ENCODE data around the gene RBM10.
"Not testable (repeated sequence)": the region's sequence is repeated elsewhere in the genome, so short reads cannot be mapped to it uniquely, and the experiment has no call there.

The RBM10 gene

DNA sequence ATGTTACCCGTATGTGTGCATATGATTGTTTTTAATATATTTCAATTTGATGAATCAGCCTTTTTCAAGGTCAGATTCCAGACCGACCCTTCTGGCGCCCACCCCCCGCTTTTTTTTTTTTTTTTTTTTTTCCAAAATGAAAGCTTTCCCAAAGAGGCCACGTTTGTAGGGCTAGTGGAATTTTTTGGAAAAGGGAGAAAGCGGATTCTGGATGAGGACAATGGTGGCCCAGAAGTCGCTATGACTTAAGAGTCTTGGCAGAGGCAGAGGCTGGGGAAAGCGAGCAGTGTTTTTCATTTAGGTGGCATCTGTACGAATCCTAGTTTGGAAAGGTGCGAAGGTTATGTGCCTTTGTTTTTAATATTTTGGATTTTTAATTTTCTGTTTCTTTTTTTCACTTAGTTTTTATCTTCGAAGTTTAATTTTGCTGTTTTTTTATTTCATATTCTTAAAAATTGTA is 15.1 kb upstream of the RBM10 start:
- no peak for DNase-seq (ENCODE audit: insufficient read length, low spot score)
- FAIRE-seq: no peak
- TF ChIP-seq POLR2AphosphoS5 (IDR thresholded peaks at IDR 0.05; ENCODE audit: low read depth, low read length) (no peak), TAF1 (IDR thresholded peaks at IDR 0.05; ENCODE audit: low read depth, low read length) (no peak), POLR2A (IDR thresholded peaks at IDR 0.05; ENCODE audit: low read depth, low read length) (no peak), POU2F2 (IDR thresholded peaks at IDR 0.05; ENCODE audit: low read depth, low read length) (no peak), SPI1 (IDR thresholded peaks at IDR 0.05; ENCODE audit: low read depth, low read length) (no peak), PAX5 (IDR thresholded peaks at IDR 0.05; ENCODE audit: insufficient read depth, low read length, severe bottlenecking) (no peak)

DNA sequence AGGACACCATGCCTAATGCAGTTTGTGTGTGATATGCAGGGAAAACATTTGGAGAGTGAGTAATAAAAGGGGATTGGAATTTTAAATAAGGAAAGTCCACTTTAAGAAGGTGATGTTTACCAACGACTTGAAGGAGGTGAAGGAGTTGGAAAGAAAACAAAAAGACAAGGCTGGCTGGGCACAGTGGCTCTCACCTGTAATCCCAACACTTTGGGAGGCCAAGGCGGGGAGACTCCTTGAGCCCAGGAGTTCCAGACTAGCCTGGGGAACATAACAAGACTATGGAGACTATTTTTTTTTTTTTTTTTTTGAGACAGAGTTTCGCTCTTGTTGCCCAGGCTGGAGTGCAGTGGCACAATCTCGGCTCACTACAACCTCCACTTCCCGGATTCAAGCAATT is 11.5 kb upstream of the RBM10 start:
- FAIRE-seq: no peak
- DNase-seq (ENCODE audit: insufficient read length, low spot score): no peak
- no peak for TF ChIP-seq POU2F2 (IDR thresholded peaks at IDR 0.05; ENCODE audit: low read depth, low read length)
- TF ChIP-seq TAF1 (IDR thresholded peaks at IDR 0.05; ENCODE audit: low read depth, low read length): no peak
- TF ChIP-seq POLR2A (IDR thresholded peaks at IDR 0.05; ENCODE audit: low read depth, low read length): no peak
- no peak for TF ChIP-seq SPI1 (IDR thresholded peaks at IDR 0.05; ENCODE audit: low read depth, low read length)
- no peak for TF ChIP-seq PAX5 (IDR thresholded peaks at IDR 0.05; ENCODE audit: insufficient read depth, low read length, severe bottlenecking)
- TF ChIP-seq POLR2AphosphoS5 (IDR thresholded peaks at IDR 0.05; ENCODE audit: low read depth, low read length): no peak

DNA sequence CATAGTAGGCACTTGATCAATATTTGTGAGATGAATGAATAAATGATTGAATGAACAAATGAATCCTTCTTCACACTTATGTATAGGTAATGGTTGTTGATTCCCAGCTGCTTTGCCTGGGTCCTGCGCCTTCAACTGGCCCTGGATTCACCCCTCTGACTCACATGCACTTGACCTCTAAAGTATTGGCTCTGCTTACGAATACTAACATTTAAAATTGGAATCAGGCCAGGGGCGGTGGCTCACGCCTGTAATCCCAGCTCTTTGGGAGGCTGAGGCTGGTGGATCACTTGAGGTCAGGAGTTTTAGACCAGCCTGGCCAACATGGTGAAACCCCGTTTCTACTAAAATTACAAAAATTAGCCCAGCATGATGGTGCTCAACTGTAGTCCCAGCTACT is 9.4 kb upstream of the RBM10 start:
- DNase-seq (ENCODE audit: insufficient read length, low spot score); FAIRE-seq: not testable (repeated sequence)

DNA sequence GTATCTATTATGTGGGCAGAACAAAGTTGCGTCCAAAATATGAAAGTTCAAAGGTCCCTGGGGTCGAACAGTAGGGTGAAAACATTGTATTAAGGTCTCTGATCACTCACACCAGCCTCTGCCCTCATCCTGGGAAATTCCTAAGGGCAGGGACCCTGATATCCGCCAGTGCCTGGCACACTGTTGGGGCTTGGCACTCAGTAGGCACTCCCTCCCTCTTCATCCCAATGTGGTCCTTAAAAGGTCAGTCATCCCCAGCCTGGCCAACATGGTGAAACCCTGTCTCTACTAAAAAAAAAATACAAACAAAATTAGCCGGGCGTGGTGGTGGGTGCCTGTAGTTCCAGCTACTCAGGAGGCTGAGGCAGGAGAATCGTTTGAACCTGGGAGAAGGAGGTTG is 6.8 kb upstream of the RBM10 start:
- FAIRE-seq (no peak), DNase-seq (ENCODE audit: insufficient read length, low spot score) (no peak)
- TF ChIP-seq POLR2AphosphoS5 (IDR thresholded peaks at IDR 0.05; ENCODE audit: low read depth, low read length): no peak
- no peak for TF ChIP-seq PAX5 (IDR thresholded peaks at IDR 0.05; ENCODE audit: insufficient read depth, low read length, severe bottlenecking)
- no peak for TF ChIP-seq SPI1 (IDR thresholded peaks at IDR 0.05; ENCODE audit: low read depth, low read length)
- TF ChIP-seq POU2F2 (IDR thresholded peaks at IDR 0.05; ENCODE audit: low read depth, low read length): no peak
- no peak for TF ChIP-seq POLR2A (IDR thresholded peaks at IDR 0.05; ENCODE audit: low read depth, low read length)
- TF ChIP-seq TAF1 (IDR thresholded peaks at IDR 0.05; ENCODE audit: low read depth, low read length): no peak

DNA sequence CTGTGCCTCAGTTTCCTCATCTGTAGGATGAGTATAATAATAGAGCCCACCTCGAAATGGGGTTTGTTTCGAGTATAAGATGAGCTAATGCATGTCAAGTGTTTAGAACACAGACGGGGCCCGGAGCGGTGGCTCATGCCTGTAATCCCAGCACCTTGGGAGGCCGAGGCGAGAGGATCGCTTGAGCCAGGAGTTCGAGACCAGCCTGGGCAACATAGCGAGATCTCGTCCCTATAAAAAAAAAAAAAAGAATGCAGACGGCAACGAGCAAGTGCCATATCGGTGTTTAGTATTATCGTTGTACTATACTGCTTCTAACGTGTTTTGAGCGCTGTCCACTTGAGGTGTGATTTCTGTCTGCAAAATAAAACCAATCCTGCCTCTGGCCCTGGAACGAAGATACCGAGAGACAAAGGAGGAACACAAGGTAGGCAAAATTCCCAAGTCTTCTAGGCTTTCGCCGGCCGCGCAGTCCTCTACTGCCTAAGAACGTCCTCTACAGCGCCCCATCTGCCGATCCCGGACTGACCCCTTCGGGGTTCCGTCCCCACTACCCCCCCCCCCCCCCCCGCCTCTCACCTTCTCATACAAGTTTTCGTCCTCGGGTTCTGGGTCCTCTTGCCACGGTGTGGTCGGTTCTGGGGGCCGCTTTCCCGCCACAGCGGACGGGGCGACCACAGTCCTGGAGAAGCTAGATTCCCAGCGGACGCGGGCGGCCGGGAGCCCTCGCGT is 961 bp upstream of the RBM10 start:
- DNase-seq (ENCODE audit: insufficient read length, low spot score) (no peak), FAIRE-seq (peak; percentile 81)

DNA sequence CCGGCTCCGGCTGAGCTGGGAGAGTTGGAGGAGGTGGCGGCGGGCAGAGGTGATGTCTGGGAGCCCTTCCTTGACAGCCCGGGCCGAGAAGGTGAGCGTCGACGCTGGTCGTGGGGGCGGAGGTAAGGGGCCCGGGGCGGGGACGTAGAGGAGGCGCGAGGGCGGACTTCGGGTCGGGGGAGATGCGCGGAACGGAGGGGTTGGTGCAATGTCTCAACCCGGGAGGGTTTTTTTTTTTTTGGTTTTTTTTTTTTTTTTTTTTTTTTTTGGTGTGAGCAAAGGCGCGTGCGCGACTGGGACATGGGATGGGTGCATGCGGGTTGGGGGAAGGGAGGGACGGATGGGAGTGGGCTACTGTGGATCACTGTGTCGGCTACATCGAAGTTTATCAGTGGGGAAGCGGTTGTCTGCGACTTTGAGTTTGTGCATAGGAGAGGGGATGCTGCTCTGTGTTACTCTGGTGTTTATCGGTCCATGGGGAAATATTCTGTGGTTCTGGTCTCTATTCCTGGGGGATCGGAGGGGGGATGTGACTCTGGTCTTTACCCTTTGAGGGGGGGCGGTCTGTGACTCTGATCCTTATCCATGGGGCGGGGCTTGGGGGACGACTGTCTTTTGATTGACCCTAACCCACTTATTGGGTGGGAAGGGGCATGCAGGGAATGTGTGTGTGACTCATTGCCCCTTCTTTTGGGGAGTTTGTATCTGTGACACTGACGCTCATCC is 537 bp downstream of the RBM10 start:
- FAIRE-seq (no peak), DNase-seq (ENCODE audit: insufficient read length, low spot score) (no peak)

More for the DNA sequence above, 961 bp upstream of the RBM10 start:
- no peak for TF ChIP-seq SPI1 (IDR thresholded peaks at IDR 0.05; ENCODE audit: low read depth, low read length)
- TF ChIP-seq POLR2A (IDR thresholded peaks at IDR 0.05; ENCODE audit: low read depth, low read length): no peak
- TF ChIP-seq POLR2AphosphoS5 (IDR thresholded peaks at IDR 0.05; ENCODE audit: low read depth, low read length): no peak
- TF ChIP-seq TAF1 (IDR thresholded peaks at IDR 0.05; ENCODE audit: low read depth, low read length): no peak
- no peak for TF ChIP-seq POU2F2 (IDR thresholded peaks at IDR 0.05; ENCODE audit: low read depth, low read length)
- no peak for TF ChIP-seq PAX5 (IDR thresholded peaks at IDR 0.05; ENCODE audit: insufficient read depth, low read length, severe bottlenecking)

DNA sequence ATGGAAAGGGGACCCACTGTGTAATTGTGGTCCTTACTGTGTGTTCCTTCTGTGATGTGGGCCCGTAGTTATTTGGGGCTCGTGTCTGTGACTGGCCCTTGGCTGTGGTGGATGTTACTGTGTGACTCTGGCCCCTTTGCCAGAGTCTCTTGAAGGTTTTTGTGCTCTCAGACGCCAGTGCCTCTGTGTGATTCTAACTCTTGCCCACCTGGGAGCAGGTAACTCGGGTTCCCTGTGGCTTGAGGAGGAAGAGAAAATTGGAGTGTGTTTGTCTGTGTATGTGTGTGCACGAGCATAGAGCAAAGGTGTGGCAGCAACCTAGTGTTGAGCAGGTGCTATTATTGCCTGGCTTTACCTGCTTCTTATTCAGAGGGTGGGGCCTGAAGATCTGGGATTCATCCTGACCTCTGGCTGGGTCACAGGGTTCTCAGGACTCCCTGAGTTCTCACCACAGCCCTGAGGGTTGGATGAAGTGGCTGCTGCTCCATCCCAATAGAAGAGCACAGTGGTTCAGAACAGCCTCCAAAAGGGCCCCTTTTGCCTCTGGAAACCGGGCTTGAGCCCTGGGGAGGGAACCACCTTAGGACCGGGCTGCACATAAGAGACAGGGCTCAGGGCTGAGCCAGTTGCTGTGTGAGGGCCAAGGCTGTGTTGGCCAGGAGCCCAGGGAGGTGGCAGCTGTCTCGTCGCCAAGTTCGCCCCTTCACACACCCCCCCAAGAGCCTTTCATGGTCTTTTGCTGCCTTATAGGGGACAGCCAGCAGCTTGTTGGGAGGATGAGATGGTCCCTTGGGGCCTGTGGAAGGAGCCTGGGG is 1.3 kb downstream of the RBM10 start:
- FAIRE-seq: peak; percentile 78
- no peak for TF ChIP-seq POLR2AphosphoS5 (IDR thresholded peaks at IDR 0.05; ENCODE audit: low read depth, low read length)
- TF ChIP-seq POU2F2 (IDR thresholded peaks at IDR 0.05; ENCODE audit: low read depth, low read length): no peak
- no peak for TF ChIP-seq POLR2A (IDR thresholded peaks at IDR 0.05; ENCODE audit: low read depth, low read length)
- TF ChIP-seq PAX5 (IDR thresholded peaks at IDR 0.05; ENCODE audit: insufficient read depth, low read length, severe bottlenecking): no peak
- no peak for TF ChIP-seq TAF1 (IDR thresholded peaks at IDR 0.05; ENCODE audit: low read depth, low read length)
- no peak for TF ChIP-seq SPI1 (IDR thresholded peaks at IDR 0.05; ENCODE audit: low read depth, low read length)
- no peak for DNase-seq (ENCODE audit: insufficient read length, low spot score)

More for the DNA sequence above, 537 bp downstream of the RBM10 start:
- TF ChIP-seq TAF1 (IDR thresholded peaks at IDR 0.05; ENCODE audit: low read depth, low read length) (no peak), PAX5 (IDR thresholded peaks at IDR 0.05; ENCODE audit: insufficient read depth, low read length, severe bottlenecking) (no peak), POU2F2 (IDR thresholded peaks at IDR 0.05; ENCODE audit: low read depth, low read length) (no peak), POLR2AphosphoS5 (IDR thresholded peaks at IDR 0.05; ENCODE audit: low read depth, low read length) (no peak), POLR2A (IDR thresholded peaks at IDR 0.05; ENCODE audit: low read depth, low read length) (no peak), SPI1 (IDR thresholded peaks at IDR 0.05; ENCODE audit: low read depth, low read length) (no peak)

DNA sequence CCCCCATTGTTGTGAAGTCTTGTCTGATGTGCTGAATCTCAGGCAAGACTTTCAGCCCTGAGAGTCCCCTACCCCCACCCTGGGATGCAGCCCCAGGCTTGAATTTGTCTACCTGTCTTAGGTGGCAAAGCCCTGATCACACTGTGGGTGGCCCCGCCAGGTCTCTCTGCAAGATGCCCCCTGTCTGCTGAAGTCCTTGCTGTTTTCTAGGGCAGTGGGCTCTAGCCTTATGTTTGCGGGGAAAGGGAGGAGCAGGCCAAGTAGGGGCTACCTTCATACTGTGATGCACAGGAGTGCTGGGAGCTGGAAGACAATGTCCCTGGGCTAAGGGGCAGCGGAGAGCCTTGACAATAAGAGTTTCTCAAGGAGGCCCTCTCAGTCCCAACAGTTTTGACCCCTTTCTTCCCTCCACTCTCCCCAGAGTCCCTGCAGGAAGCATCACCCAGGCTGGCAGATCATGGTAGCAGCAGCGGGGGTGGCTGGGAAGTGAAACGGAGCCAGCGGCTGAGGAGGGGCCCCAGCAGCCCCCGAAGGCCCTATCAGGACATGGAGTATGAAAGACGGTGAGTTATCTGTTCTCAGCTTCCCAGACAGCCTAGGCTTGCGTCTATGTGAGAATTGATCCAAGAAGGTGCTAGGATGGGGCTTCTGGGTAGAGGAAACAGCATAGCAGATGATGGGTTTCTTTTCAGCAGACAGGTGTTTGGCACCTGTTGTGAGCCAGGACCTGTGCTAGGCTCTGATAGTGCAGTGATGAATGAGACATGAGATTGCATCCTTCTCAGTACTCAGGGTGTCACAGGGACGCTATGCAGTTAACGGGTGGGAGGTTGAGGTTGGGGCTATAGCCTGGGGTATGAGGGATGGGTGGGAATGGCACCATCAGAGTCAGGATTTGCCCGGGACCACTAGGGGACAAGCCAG is 2.2 kb downstream of the RBM10 start:
- FAIRE-seq (no peak), DNase-seq (ENCODE audit: insufficient read length, low spot score) (no peak)
- TF ChIP-seq SPI1 (IDR thresholded peaks at IDR 0.05; ENCODE audit: low read depth, low read length) (no peak), POLR2A (IDR thresholded peaks at IDR 0.05; ENCODE audit: low read depth, low read length) (no peak), POLR2AphosphoS5 (IDR thresholded peaks at IDR 0.05; ENCODE audit: low read depth, low read length) (no peak), TAF1 (IDR thresholded peaks at IDR 0.05; ENCODE audit: low read depth, low read length) (no peak), POU2F2 (IDR thresholded peaks at IDR 0.05; ENCODE audit: low read depth, low read length) (no peak), PAX5 (IDR thresholded peaks at IDR 0.05; ENCODE audit: insufficient read depth, low read length, severe bottlenecking) (no peak)
